Hepatocyte (in vitro differentiated cells): ENCODE results near the gene CORO2A. TPM values are rescaled to one million over a fixed set of nuclear protein-coding genes. Genes with fewer than 3 reads are reported as not detected.
"Not testable (repeated sequence)": the region's sequence is repeated elsewhere in the genome, so short reads cannot be mapped to it uniquely, and the experiment has no call there.

Source experiments
- DNase-seq: peaks from one replicate; pipeline ENCODE4 v3.0.0-alpha.2; 2016; ENCODE audit warnings: low spot score
- H2AFZ ChIP-seq: fragments of 200-600 bp; sonication (generic); 2 replicates; pipeline ENCODE4 v1.6.0; 2016; ENCODE audit warnings: antibody characterized with exemption, mild to moderate bottlenecking
- H3K27ac ChIP-seq: fragments of 200-600 bp; sonication (generic); 2 replicates; pipeline ENCODE4 v1.5.1; 2016; ENCODE audit warnings: mild to moderate bottlenecking
- H3K27me3 ChIP-seq: fragments of 200-600 bp; sonication (generic); 2 replicates; pipeline ENCODE4 v1.6.1; 2016
- H3K36me3 ChIP-seq: fragments of 200-600 bp; sonication (generic); replicated peaks from 2 replicates; pipeline ENCODE4 v1.5.1; 2016; ENCODE audit warnings: low read depth; ENCODE audit not compliant: insufficient read depth
- H3K4me1 ChIP-seq: fragments of 200-600 bp; sonication (generic); 2 replicates; pipeline ENCODE4 v1.5.1; 2016; ENCODE audit warnings: mild to moderate bottlenecking, moderate library complexity; ENCODE audit not compliant: insufficient read depth
- H3K4me2 ChIP-seq: fragments of 200-600 bp; sonication (generic); 2 replicates; pipeline ENCODE4 v1.6.0; 2016
- H3K4me3 ChIP-seq: fragments of 200-600 bp; sonication (generic); 2 replicates; pipeline ENCODE4 v1.5.1; 2016; ENCODE audit warnings: mild to moderate bottlenecking
- H3K79me2 ChIP-seq: fragments of 200-600 bp; sonication (generic); 2 replicates; pipeline ENCODE4 v1.6.0; 2017; ENCODE audit warnings: mild to moderate bottlenecking
- H3K9me2 ChIP-seq: fragments of 200-600 bp; sonication (generic); replicated peaks from 2 replicates; pipeline ENCODE4 v1.6.0; 2017; ENCODE audit warnings: mild to moderate bottlenecking; ENCODE audit not compliant: insufficient read depth
- H3K9me3 ChIP-seq: fragments of 200-600 bp; sonication (generic); 2 replicates; pipeline ENCODE4 v1.5.1; 2016; ENCODE audit warnings: low read depth, mild to moderate bottlenecking
- H4K20me1 ChIP-seq: fragments of 200-600 bp; sonication (generic); 2 replicates; pipeline ENCODE4 v1.6.0; 2016; ENCODE audit warnings: mild to moderate bottlenecking; ENCODE audit not compliant: insufficient read depth, poor library complexity, severe bottlenecking
- EZH2 ChIP-seq: fragments of 200-600 bp; sonication (generic); IDR thresholded peaks from 2 replicates; pipeline ENCODE4 v1.6.1; 2016; ENCODE audit warnings: antibody characterized with exemption, mild to moderate bottlenecking, borderline replicate concordance
- EZH2phosphoT487 ChIP-seq: fragments of 200-600 bp; sonication (generic); IDR thresholded peaks from one replicate; pipeline ENCODE4 v1.6.1; 2018; ENCODE audit warnings: antibody characterized with exemption, mild to moderate bottlenecking, low read depth, moderate library complexity; ENCODE audit not compliant: unreplicated experiment, severe bottlenecking
- WGBS: methylation state at CpG from one replicate; pipeline ENCODE4 v1.1.6; 2016; ENCODE audit warnings: low lambda C conversion rate; ENCODE audit errors: missing lambda C conversion rate; 5-methylcytosine and 5-hydroxymethylcytosine counted together
- polyA plus RNA-seq: library from polyadenylated mRNA; unstranded; fragments of >200 nt; fragmentation: Nextera tagmentation; extraction: Ambion mirVana; gene quantifications from 2 replicates; pipeline ENCODE4 v1.2.1, GENCODE V29; 2016
- total RNA-seq: library from RNA; depleted of rRNA; stranded (reverse); fragments of >200 nt; gene quantifications from 2 replicates; pipeline ENCODE4 v1.2.3, GENCODE V29; 2014
- TF ChIP-seq, protein P1 (sequence below): fragments of 200-600 bp; sonication (generic); IDR thresholded peaks from 2 replicates; pipeline ENCODE4 v1.5.1; 2016; ENCODE audit warnings: antibody characterized with exemption, mild to moderate bottlenecking; ENCODE audit not compliant: poor library complexity

Gene CORO2A
- total and polyA plus RNA-seq, 2 experiments from 2014 or later = 12.8 to 24.6 TPM

DNA sequence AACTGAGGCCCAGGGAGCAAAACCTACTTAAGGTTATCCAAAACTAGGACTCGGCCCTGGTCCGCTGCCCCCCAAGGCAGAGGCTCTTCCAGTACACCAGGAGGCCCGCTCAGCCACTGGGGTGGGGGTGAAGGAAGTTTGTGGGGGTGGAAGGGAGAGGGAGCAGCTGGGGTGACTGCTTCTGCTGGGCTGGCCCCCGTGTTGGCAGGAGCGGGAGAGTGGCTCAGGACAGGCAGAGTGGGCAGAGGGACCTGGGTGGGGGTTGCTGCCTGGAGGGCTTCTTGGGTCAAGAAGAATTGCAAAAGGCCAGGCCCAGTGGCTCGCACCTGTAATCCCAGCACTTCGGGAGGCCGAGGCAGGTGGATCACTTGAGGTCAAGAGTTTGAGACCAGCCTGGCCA lies 65.2 kb downstream of the CORO2A start:
- Histone ChIP-seq H3K4me1 (no peaks in the 10 kb centered on the region), H3K79me2 (no peaks in the 10 kb centered on the region), H3K27me3 (no peaks in the 10 kb centered on the region), H3K4me2 (no peak overlapping the region), H3K4me3 (no peak overlapping the region), H2AFZ (no peak overlapping the region), H3K36me3 (no peaks in the 10 kb centered on the region), H4K20me1 (no peaks in the 10 kb centered on the region), H3K9me3 (no peaks in the 10 kb centered on the region), H3K9me2 (no peaks in the 10 kb centered on the region), H3K27ac (no peak overlapping the region)
- WGBS = 98% methylated on average over 8 of the region's 8 CpGs
- TF ChIP-seq, protein P1, sequence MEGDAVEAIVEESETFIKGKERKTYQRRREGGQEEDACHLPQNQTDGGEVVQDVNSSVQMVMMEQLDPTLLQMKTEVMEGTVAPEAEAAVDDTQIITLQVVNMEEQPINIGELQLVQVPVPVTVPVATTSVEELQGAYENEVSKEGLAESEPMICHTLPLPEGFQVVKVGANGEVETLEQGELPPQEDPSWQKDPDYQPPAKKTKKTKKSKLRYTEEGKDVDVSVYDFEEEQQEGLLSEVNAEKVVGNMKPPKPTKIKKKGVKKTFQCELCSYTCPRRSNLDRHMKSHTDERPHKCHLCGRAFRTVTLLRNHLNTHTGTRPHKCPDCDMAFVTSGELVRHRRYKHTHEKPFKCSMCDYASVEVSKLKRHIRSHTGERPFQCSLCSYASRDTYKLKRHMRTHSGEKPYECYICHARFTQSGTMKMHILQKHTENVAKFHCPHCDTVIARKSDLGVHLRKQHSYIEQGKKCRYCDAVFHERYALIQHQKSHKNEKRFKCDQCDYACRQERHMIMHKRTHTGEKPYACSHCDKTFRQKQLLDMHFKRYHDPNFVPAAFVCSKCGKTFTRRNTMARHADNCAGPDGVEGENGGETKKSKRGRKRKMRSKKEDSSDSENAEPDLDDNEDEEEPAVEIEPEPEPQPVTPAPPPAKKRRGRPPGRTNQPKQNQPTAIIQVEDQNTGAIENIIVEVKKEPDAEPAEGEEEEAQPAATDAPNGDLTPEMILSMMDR = no peak
- TF ChIP-seq EZH2 (no peak), EZH2phosphoT487 (no peak)
- DNase-seq = no peak

DNA sequence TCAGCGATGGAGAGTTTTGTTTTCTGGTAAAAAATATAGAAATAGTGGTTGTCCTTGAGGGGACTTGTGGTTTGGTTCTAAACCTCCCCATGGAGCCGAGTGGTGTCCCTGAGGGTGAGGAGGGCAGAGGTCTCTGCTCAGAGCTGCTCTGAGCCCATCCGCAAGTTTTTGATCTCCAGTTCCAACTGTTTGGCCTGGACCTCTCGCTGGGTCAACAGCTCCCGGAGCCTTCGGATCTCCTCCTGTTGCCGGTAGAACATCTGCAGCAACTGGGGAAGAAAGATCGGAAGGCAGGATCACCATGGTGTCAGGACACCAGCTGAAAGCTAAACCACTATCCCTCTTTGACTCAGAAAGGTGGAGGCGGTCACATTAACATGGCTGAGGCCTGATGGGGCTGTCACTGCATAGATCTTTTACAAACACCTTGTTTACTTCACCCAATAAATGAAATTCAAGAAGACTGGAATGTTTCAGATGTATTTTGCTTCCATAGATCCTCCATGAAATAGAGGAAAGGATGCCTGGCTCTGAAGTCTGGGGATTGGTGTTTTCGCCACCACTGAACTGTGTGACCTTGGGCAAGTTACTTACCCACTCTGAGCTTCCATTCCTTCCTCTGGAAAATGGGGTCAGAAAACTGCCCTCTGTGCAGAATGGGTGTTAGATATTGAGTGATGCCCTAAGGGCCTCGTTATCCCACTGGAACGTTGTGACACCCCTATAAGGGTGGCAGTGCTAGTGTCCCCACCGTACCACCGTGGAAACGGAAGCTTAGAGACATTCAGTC lies 67.6 kb downstream of the CORO2A start:
- Histone ChIP-seq H3K36me3 (no peaks in the 10 kb centered on the region), H3K4me3 (no peak overlapping the region), H3K4me1 (no peaks in the 10 kb centered on the region), H3K9me3 (no peaks in the 10 kb centered on the region), H4K20me1 (no peaks in the 10 kb centered on the region), H3K4me2 (no peak overlapping the region), H3K27ac (no peak overlapping the region), H2AFZ (no peak overlapping the region), H3K9me2 (no peaks in the 10 kb centered on the region), H3K27me3 (no peaks in the 10 kb centered on the region), H3K79me2 (no peaks in the 10 kb centered on the region)
- WGBS = 94% methylated on average over 15 of the region's 15 CpGs
- DNase-seq = no peak
- TF ChIP-seq, protein P1 = no peak
- TF ChIP-seq EZH2phosphoT487 (no peak), EZH2 (no peak)

DNA sequence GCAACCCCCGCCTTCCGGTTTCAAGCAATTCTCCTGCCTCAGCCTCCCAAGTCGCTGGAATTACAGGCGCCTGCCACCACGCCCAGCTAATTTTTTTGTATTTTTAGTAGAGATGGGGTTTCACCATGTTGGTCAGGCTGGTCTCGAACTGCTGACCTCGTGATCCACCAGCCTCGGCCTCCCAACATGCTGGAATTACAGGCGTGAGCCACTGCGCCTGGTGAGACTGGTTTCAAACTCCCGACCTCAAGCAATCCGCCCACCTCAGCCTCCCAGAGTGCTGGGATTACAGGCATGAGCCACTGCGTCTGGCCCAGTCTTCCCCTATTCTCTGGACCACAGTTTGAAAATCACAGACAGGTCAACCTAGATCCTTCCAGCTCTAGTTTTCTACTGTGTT lies 68.3 kb downstream of the CORO2A start:
- not testable (repeated sequence) for H2AFZ ChIP-seq, H3K9me3 ChIP-seq, H3K9me2 ChIP-seq, H3K79me2 ChIP-seq, H4K20me1 ChIP-seq, H3K4me2 ChIP-seq, H3K4me3 ChIP-seq, H3K4me1 ChIP-seq, DNase-seq, H3K27me3 ChIP-seq, H3K27ac ChIP-seq, H3K36me3 ChIP-seq
- WGBS = 91% methylated on average over 13 of the region's 13 CpGs

DNA sequence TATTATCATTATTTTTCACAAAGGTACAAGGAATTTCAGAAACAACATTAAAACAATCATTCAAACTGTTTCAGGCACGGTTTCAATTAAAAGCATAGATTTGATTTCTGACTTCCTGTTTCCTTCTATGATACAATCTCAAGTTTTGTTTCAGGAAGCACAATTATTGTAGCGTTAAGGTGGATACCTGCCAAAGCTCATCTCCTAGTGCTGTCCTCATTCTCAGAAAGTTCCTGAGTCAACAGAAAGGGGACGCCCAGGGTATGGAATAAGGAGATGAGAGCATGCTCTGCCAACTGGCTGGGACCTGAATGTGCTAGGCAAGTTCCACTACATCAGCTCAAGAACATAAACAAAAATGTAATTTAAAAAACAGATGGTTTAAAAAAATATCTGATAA lies 71.4 kb downstream of the CORO2A start:
- no peaks in the 10 kb centered on the region for H3K9me3 ChIP-seq
- H3K4me1 ChIP-seq = peaks cover 12% of the 10 kb centered on the region
- H3K79me2 ChIP-seq = peaks cover 6% of the 10 kb centered on the region
- no peaks in the 10 kb centered on the region for H3K27me3 ChIP-seq
- no peaks in the 10 kb centered on the region for H3K9me2 ChIP-seq
- peak overlapping the region; percentile 27 for H3K4me2 ChIP-seq
- TF ChIP-seq EZH2phosphoT487 (no peak), EZH2 (no peak)
- TF ChIP-seq, protein P1 = no peak
- H4K20me1 ChIP-seq = no peaks in the 10 kb centered on the region
- DNase-seq = no peak
- H3K36me3 ChIP-seq = no peaks in the 10 kb centered on the region
- no peak overlapping the region for H2AFZ ChIP-seq
- H3K27ac ChIP-seq = peak overlapping the region; percentile 65
- WGBS = 75% methylated on average over 3 of the region's 3 CpGs
- no peak overlapping the region for H3K4me3 ChIP-seq
